Right kidney (tissue), 1 donor: ENCODE data around the gene TMEM120A.

Source experiments
- DNase-seq: peaks from one replicate; pipeline ENCODE4 v3.0.0-alpha.2; 2016

The TMEM120A gene

GRCh38 chr7:75981453-75982305 lies 12.7 kb downstream of the TMEM120A start:
- DNase-seq: no peak

- DNase-seq: no peak
Measured at GRCh38 chr7:75981203-75981452, 13.3 kb downstream of the TMEM120A start.

- DNase-seq: no peak
Measured at GRCh38 chr7:75980430-75981202, 13.8 kb downstream of the TMEM120A start.

GRCh38 chr7:75979759-75980429 lies 14.5 kb downstream of the TMEM120A start:
- no peak for DNase-seq

- no peak for DNase-seq
Measured at GRCh38 chr7:75977743-75978142, 16.7 kb downstream of the TMEM120A start.

GRCh38 chr7:75971961-75972763 lies 22.2 kb downstream of the TMEM120A start:
- DNase-seq: no peak

- no peak for DNase-seq
Measured at GRCh38 chr7:75971309-75971960, 23.0 kb downstream of the TMEM120A start.

GRCh38 chr7:75969704-75970498 lies 24.5 kb downstream of the TMEM120A start:
- DNase-seq: no peak

- no peak for DNase-seq
Measured at GRCh38 chr7:75969182-75969581, 25.2 kb downstream of the TMEM120A start.

GRCh38 chr7:75968561-75969001 lies 25.8 kb downstream of the TMEM120A start:
- DNase-seq: no peak

GRCh38 chr7:75968012-75968411 lies 26.4 kb downstream of the TMEM120A start:
- DNase-seq: no peak

GRCh38 chr7:75967487-75967997 lies 26.9 kb downstream of the TMEM120A start:
- no peak for DNase-seq

GRCh38 chr7:75967055-75967454 lies 27.3 kb downstream of the TMEM120A start:
- DNase-seq: no peak

- no peak for DNase-seq
Measured at GRCh38 chr7:75966190-75966961, 28.0 kb downstream of the TMEM120A start.

- DNase-seq: no peak
Measured at GRCh38 chr7:75965617-75966016, 28.8 kb downstream of the TMEM120A start.

GRCh38 chr7:75963381-75963995 lies 30.9 kb downstream of the TMEM120A start:
- no peak for DNase-seq

GRCh38 chr7:75962607-75963380 lies 31.6 kb downstream of the TMEM120A start:
- DNase-seq: peak; percentile 51

- no peak for DNase-seq
Measured at GRCh38 chr7:75961218-75961617, 33.2 kb downstream of the TMEM120A start.

- DNase-seq: no peak
Measured at GRCh38 chr7:75960372-75960771, 34.0 kb downstream of the TMEM120A start.
